Right lobe of liver (tissue), 4 donors: ENCODE data around the gene GTF2IRD1.

Source experiments
- POLR2A ChIP-seq: fragments of 450-650 bp; IDR thresholded peaks from one replicate; pipeline ENCODE4 v1.6.1; 2017; ENCODE audit warnings: antibody characterized with exemption, mild to moderate bottlenecking
- TF ChIP-seq, protein P1 (sequence below), 4 donors: fragments of 200-600 bp in 3 of 4; fragments of 450-650 bp in 1 of 4; IDR thresholded peaks; one replicate each; pipeline versions ENCODE4 v1.5.1 to v1.8.0; 2016 to 2022; ENCODE audit warnings: antibody characterized with exemption in 4 of 4, mild to moderate bottlenecking in 2 of 4
- donor health status: DM: no; HTN: no; CAD: no.
- donor health status: DM: no; HTN: no; CAD: no.
- donor health status: DM: no; HTN: yes; CAD: no.

DNA sequence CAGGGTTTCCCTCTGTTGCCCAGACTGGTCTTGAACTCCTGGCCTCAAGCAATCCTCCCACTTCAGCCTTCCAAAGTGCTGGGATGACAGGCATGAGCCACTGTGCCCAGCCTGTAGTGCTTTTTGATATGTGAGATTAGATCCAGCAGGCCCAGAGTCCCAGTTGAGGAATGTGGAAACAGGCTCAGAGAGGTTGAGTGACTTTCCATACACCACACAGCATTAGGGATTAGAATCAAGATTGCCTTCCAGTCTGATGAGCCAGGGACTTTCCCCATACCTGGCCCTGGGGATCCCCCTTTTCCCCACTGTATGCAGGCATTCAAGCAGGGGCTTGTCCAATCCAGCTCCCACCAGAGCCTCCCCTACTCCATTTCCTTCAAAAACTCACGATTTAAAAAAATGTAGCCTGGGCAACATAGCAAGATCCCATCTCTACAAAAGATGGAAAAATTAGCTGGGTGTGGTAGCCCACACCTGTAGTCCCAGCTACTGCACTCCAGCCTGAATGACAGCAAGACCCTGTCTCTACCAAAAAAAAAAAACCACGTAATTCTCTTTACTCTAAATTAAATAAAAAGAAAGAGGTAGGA is 128.8 kb downstream of the GTF2IRD1 start:
- TF ChIP-seq, protein P1, sequence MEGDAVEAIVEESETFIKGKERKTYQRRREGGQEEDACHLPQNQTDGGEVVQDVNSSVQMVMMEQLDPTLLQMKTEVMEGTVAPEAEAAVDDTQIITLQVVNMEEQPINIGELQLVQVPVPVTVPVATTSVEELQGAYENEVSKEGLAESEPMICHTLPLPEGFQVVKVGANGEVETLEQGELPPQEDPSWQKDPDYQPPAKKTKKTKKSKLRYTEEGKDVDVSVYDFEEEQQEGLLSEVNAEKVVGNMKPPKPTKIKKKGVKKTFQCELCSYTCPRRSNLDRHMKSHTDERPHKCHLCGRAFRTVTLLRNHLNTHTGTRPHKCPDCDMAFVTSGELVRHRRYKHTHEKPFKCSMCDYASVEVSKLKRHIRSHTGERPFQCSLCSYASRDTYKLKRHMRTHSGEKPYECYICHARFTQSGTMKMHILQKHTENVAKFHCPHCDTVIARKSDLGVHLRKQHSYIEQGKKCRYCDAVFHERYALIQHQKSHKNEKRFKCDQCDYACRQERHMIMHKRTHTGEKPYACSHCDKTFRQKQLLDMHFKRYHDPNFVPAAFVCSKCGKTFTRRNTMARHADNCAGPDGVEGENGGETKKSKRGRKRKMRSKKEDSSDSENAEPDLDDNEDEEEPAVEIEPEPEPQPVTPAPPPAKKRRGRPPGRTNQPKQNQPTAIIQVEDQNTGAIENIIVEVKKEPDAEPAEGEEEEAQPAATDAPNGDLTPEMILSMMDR (IDR thresholded peaks at IDR 0.05) = no peak
- no peak for TF ChIP-seq POLR2A
